Lower leg skin (tissue), 3 donors: ENCODE measurements around the gene AGA.

Experiments used
- CTCF ChIP-seq, 3 donors: fragments of 450-650 bp; IDR thresholded peaks; one replicate each; pipeline ENCODE4 v1.5.1; 2016; ENCODE audit warnings: antibody characterized with exemption in 3 of 3, mild to moderate bottlenecking in 3 of 3, moderate library complexity in 2 of 3
- POLR2A ChIP-seq, 2 donors: fragments of 450-650 bp; IDR thresholded peaks; one replicate each; pipeline ENCODE4 v1.6.1; 2016 to 2017; ENCODE audit warnings: antibody characterized with exemption in 2 of 2, mild to moderate bottlenecking in 1 of 2, moderate library complexity in 1 of 2

GRCh38 chr4:177441803-177442622 is at the start of gene AGA:
- TF ChIP-seq CTCF (IDR thresholded peaks at IDR 0.05) (no peak), POLR2A (IDR thresholded peaks at IDR 0.05) (no peak)
